ENCODE data around the gene S100P. TPM values are rescaled to one million over a fixed set of nuclear protein-coding genes. Genes with fewer than 3 reads are reported as not detected.

S100P gene
- total RNA-seq, 1 experiment from 2014 or later = 365 TPM

DNA sequence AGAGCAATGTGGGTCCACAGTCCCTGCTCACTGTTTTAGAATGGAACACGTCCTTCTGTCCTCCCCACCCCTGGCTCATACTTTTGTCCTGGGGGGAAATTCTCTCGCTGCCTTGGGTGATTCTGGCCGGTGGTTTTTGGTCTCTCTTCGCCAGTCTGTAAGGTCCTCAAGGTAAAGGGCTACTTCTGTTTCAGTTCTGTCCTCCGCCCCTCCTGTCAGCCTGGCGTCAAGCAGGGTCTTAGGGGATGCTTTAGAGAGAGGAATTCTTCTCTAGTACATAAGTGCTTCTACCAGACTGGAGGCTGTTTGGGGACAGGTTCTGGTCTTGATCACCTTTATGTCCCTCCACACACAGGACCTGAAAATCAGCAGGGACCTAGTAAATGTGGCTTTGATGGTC, 16.6 kb downstream of the S100P start:
- no peak for DNase-seq
- BruUV-seq (replicated peaks) = no TSS peak
- H3K27ac Mint-ChIP-seq (ENCODE audit: unreplicated experiment) = peak overlapping the region; percentile 79
- intact Hi-C loops (cut with micrococcal nuclease; ENCODE audit: unreplicated experiment) = no loop called here
- peak overlapping the region; percentile 93 for H3K4me3 Mint-ChIP-seq (ENCODE audit: low read depth, unreplicated experiment)
- H3K4me1 Mint-ChIP-seq (ENCODE audit: low read depth, unreplicated experiment) = peaks cover 30% of the 10 kb centered on the region
- no peaks in the 10 kb centered on the region for H3K27me3 Mint-ChIP-seq (ENCODE audit: unreplicated experiment)
- TF ChIP-seq, protein P1, sequence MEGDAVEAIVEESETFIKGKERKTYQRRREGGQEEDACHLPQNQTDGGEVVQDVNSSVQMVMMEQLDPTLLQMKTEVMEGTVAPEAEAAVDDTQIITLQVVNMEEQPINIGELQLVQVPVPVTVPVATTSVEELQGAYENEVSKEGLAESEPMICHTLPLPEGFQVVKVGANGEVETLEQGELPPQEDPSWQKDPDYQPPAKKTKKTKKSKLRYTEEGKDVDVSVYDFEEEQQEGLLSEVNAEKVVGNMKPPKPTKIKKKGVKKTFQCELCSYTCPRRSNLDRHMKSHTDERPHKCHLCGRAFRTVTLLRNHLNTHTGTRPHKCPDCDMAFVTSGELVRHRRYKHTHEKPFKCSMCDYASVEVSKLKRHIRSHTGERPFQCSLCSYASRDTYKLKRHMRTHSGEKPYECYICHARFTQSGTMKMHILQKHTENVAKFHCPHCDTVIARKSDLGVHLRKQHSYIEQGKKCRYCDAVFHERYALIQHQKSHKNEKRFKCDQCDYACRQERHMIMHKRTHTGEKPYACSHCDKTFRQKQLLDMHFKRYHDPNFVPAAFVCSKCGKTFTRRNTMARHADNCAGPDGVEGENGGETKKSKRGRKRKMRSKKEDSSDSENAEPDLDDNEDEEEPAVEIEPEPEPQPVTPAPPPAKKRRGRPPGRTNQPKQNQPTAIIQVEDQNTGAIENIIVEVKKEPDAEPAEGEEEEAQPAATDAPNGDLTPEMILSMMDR (IDR thresholded peaks at IDR 0.05; ENCODE audit: unreplicated experiment) = no peak
- peaks cover 2% of the 10 kb centered on the region for H3K9me3 Mint-ChIP-seq (ENCODE audit: low read depth, unreplicated experiment)
- peaks cover 36% of the 10 kb centered on the region for H3K36me3 Mint-ChIP-seq (ENCODE audit: insufficient read depth, unreplicated experiment)
- CTCF ChIA-PET = interaction anchor here (0.7 kb wide), 2 partner anchors 35 to 288 kb away, joined by 3 read pairs; no protein-coding TSS in a partner anchor

DNA sequence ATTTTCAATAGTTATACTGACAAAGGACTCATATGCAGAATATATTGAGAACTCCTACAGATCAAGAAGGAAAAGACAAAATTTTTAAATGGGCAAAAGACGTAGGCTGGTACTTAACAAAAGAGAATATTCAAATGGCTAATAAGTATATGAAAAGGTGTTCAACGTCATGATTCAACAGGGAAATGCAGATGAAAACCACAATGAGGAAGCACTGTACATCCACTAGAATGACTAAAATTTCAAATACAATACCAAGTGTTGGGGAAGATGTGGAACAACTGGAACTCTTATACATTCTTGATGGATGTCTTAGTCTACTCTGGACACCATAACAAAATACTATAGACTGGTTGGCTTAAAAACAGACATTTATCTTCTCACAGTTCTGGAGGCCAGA, 17.3 kb downstream of the S100P start:
- no peak for DNase-seq
- Mint-ChIP-seq H3K9me3 (ENCODE audit: low read depth, unreplicated experiment) (peaks cover 2% of the 10 kb centered on the region), H3K36me3 (ENCODE audit: insufficient read depth, unreplicated experiment) (peaks cover 41% of the 10 kb centered on the region), H3K4me3 (ENCODE audit: low read depth, unreplicated experiment) (no peak overlapping the region), H3K27ac (ENCODE audit: unreplicated experiment) (no peak overlapping the region), H3K27me3 (ENCODE audit: unreplicated experiment) (no peaks in the 10 kb centered on the region), H3K4me1 (ENCODE audit: low read depth, unreplicated experiment) (peaks cover 27% of the 10 kb centered on the region)
- TF ChIP-seq, protein P1 (IDR thresholded peaks at IDR 0.05; ENCODE audit: unreplicated experiment) = no peak
- CTCF ChIA-PET = no interaction called here
- intact Hi-C loops (cut with micrococcal nuclease; ENCODE audit: unreplicated experiment) = no loop called here
- no TSS peak for BruUV-seq (replicated peaks)

DNA sequence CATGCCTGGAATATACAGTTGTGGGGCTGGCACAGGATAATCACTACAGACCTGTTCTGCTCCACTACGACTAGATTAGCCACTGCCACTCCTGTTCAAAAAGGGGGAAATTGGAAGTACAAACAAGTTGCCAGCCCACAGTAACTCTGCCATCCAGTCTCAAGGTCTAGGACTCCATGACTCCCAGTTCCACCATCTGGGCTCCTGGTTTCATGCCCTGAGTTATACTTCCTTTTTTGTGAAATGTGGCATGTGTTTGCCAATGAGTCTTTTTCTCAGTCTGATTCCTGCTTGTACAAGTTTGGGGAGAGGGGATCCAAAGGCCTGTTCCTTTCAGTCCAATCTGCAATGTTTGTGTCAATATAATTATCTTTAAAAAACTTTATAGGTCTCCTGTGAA, 21.3 kb downstream of the S100P start:
- H3K36me3 Mint-ChIP-seq (ENCODE audit: insufficient read depth, unreplicated experiment) = peaks cover 31% of the 10 kb centered on the region
- DNase-seq = no peak
- TF ChIP-seq, protein P1 (IDR thresholded peaks at IDR 0.05; ENCODE audit: unreplicated experiment) = no peak
- H3K4me3 Mint-ChIP-seq (ENCODE audit: low read depth, unreplicated experiment) = no peak overlapping the region
- peaks cover 9% of the 10 kb centered on the region for H3K4me1 Mint-ChIP-seq (ENCODE audit: low read depth, unreplicated experiment)
- peaks cover 2% of the 10 kb centered on the region for H3K9me3 Mint-ChIP-seq (ENCODE audit: low read depth, unreplicated experiment)
- no peak overlapping the region for H3K27ac Mint-ChIP-seq (ENCODE audit: unreplicated experiment)
- CTCF ChIA-PET = no interaction called here
- H3K27me3 Mint-ChIP-seq (ENCODE audit: unreplicated experiment) = no peaks in the 10 kb centered on the region
- intact Hi-C loops (cut with micrococcal nuclease; ENCODE audit: unreplicated experiment) = loop anchor here (5.0 kb wide), 1 partner anchor 172 kb away; no protein-coding TSS in a partner anchor
- BruUV-seq (replicated peaks) = no TSS peak

DNA sequence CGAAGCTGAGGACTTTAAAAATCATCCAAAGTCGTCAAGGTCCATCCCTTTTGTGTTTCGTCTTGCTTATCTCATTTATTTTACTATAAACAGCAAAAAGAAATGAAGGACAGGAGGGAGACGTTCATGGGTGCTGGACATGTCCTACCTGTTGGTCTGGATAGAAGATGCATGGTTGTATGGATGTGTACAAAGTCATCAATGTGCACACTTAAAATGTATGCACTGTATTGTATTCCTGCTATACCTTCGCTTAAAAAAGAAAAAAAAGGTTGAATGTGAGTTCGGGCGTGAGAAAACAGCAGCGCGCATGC, 22.0 kb downstream of the S100P start:
- Mint-ChIP-seq H3K27me3 (ENCODE audit: unreplicated experiment) (no peaks in the 10 kb centered on the region), H3K36me3 (ENCODE audit: insufficient read depth, unreplicated experiment) (peaks cover 24% of the 10 kb centered on the region), H3K27ac (ENCODE audit: unreplicated experiment) (peak overlapping the region; percentile 53), H3K9me3 (ENCODE audit: low read depth, unreplicated experiment) (peaks cover 1% of the 10 kb centered on the region), H3K4me3 (ENCODE audit: low read depth, unreplicated experiment) (peak overlapping the region; percentile 91), H3K4me1 (ENCODE audit: low read depth, unreplicated experiment) (peaks cover 12% of the 10 kb centered on the region)
- no TSS peak for BruUV-seq (replicated peaks)
- TF ChIP-seq, protein P1 (IDR thresholded peaks at IDR 0.05; ENCODE audit: unreplicated experiment) = no peak
- CTCF ChIA-PET = interaction anchor here (1.5 kb wide), 1 partner anchor 41 kb away, joined by 3 read pairs; no protein-coding TSS in a partner anchor
- DNase-seq = no peak
- intact Hi-C loops (cut with micrococcal nuclease; ENCODE audit: unreplicated experiment) = loop anchor here (5.0 kb wide), 1 partner anchor 172 kb away; no protein-coding TSS in a partner anchor

Data from Calu3 (cell line).